Activated CD4-positive, alpha-beta T cell treated with anti-CD3 and anti-CD28 coated beads, Interleukin-2, amount 50 U/mL, for 48 hours (primary cell): ENCODE measurements around the gene HAUS8.
A peak's percentile ranks its signal among the peaks of the same experiment; 100 is the strongest.
"Not testable (repeated sequence)": the region's sequence is repeated elsewhere in the genome, so short reads cannot be mapped to it uniquely, and the experiment has no call there.

Experiments used
- DNase-seq, 2 experiments: peaks; one replicate each; pipeline ENCODE4 v3.0.0-alpha.2; 2020

HAUS8 gene

GRCh38 chr19:17101686-17102628 is 26.7 kb upstream of the HAUS8 start:
- DNase-seq = no peak

- no peak for DNase-seq
Measured at GRCh38 chr19:17098326-17098725, 23.1 kb upstream of the HAUS8 start.

- no peak for DNase-seq
Measured at GRCh38 chr19:17097593-17098126, 22.4 kb upstream of the HAUS8 start.

- no peak for DNase-seq
Measured at GRCh38 chr19:17095141-17095919, 20.1 kb upstream of the HAUS8 start.

- DNase-seq = not testable (repeated sequence)
Measured at GRCh38 chr19:17094694-17095093, 19.4 kb upstream of the HAUS8 start.

- DNase-seq = no peak
Measured at GRCh38 chr19:17092696-17093095, 17.4 kb upstream of the HAUS8 start.

GRCh38 chr19:17091758-17092333 is 16.6 kb upstream of the HAUS8 start:
- DNase-seq = no peak

- DNase-seq = peak; percentile 30 to 44
Measured at GRCh38 chr19:17090583-17090982, 15.3 kb upstream of the HAUS8 start.

GRCh38 chr19:17088552-17088951 is 13.3 kb upstream of the HAUS8 start:
- no peak for DNase-seq

DNA sequence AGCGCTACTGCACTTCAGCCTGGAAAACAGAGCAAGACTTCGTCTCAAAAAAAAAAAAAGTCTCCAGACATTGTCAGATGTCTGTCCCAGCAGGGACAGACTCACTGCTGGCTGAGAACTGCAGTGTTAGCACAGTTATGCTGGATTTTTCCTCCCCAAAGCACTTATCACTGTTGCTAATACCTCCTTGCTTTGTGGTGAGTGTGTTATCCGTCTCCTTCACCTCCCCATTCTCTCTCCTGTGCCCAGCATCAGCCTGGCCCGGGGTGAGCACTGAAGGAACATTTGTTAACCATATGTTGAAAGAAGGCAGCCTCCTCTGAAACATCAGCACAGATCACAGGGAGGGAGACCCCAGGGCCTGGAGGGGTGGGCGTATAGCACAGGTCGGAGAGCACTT is 11.6 kb upstream of the HAUS8 start:
- no peak for DNase-seq

GRCh38 chr19:17086120-17086519 is 10.9 kb upstream of the HAUS8 start:
- no peak for DNase-seq

DNA sequence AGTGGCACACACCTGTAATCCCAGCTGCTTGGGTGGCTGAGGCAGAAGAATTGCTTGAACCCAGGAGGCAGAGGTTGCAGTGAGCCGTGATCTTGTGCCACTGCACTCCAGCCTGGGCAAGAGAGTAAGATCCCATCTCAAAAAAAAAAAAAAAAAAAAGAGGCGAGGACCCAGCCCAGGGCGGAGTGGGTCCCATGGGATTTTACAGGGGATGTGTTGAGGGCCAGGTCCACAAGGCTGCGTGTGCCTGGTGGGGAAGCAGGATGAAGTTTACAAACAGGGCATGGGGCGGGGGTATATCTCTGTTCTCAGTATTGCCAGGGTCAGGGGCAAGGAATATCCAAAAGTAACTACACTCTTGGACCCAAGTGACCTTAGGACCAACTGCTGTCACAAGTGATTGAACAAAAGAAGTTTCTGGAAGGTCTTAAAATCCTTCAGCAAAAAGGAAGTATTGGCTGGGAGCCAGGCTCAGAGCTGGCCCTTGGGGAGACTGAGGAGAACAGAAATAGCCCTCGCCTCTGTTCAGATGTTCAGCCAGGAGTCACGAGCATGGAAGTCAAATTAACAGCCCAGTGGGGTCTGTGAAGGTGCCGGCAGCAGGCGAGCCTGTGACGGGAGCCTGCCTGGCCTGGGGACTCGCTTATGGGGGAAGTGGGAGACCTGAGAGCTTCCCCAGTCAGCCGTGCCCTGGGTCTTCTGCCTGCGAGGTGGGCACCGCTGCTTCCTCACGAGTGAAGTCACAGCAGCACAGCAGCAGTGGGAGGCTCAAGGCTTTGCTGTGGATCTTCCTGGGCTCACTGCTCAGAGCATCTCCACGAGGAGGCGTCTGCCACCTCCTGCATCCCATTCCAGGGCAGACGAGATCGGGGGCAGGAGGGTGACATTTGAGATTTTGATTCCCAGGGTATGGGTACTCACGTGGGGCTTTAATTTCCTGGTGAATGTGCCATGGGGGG is 6.7 kb upstream of the HAUS8 start:
- DNase-seq = no peak

DNA sequence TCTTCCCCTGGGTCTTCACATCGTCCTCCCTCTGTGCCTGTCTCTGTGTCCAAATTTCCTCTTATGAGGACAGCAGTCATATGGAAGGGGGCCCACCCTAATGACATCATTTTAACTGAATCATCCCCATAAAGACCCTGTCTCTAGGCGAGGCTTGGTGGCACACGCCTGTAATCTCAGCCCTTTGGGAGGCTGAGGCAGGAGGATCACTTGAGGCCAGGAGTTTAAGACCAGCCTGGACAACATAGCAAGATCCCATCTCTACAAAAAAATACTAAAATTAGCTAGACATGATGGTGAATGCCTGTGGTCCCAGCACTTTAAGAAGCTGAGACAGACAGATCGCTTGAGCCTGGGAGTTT is 5.2 kb upstream of the HAUS8 start:
- DNase-seq = no peak

- DNase-seq = peak; percentile 73 to 80
Measured at GRCh38 chr19:17079710-17080439, 4.6 kb upstream of the HAUS8 start.

DNA sequence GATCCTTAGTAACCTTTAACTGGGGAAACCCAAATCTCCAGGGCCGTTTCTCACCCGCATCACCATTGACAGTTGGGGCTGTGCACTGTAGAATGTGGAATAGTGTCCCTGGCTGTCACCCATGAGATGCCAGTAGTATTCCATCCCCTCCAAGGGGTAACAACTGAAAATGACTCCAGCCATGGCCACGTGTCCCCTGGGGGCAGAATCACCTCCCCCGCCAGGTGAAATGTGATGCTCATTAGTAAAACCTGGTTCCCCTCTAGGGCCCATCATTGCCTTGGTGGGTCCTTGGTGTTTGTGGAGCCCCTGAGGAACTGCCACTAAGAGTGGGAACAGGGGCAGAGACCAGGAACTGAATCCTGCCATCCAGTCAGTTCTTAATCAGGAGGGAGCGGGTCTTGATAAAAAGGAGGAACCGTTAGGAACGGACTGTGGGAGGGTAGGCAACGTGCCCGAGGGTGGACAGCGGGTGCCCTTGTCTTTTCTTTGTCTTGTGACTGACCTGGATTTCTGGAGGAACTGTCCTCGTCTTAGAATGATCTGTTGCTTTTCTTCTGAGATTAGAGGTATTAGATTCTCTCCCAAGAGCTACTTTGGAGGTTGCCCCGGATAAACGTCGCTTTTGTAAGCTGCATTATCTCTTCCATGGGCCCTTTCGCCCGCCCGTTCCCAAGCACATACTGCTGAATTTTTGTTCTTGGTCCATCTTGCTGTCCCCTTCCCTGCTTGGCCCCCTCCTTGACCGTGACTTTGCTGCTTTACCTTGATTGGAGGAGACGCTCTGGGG is 3.9 kb upstream of the HAUS8 start:
- DNase-seq = no peak

DNA sequence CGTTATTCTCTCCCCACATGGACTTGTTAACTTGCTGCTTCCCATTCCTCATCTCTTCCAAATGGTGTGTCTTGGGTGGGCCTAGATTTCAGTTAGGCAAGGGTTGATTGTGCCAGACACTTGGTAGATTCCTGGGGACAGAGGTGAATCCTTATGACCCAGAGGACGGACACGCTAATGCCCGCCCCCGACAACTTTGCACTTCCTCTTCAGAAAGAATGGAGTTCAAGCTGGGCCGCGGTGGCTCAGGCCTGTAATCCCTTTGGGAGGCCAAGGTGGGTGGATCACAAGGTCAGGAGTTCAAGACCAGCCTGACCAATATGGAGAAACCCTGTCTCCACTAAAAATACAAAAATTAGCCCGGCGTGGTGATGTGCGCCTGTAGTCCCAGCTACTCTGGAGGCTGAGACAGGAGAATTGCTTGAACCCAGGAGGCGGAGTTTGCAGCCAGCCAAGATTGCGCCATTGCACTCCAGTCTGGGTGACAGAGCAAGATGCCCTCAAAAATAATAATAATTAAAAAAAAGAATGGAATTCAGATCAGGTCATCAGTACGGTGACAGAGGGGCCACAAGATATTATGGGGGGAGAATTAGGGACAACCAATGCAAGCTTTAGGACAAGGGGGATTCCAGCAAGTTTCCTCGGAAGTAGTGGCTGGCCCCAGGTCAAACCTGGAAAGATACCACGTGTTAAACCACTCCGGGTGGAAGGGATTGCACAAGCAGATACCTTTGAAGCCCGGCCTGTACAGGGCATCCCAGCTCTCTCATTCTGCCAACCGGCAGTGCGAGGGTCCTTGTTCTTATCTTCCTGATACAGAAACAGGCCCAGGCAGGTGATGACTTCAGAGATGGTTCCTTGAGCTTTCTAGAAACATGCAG is 3.0 kb upstream of the HAUS8 start:
- no peak for DNase-seq

DNA sequence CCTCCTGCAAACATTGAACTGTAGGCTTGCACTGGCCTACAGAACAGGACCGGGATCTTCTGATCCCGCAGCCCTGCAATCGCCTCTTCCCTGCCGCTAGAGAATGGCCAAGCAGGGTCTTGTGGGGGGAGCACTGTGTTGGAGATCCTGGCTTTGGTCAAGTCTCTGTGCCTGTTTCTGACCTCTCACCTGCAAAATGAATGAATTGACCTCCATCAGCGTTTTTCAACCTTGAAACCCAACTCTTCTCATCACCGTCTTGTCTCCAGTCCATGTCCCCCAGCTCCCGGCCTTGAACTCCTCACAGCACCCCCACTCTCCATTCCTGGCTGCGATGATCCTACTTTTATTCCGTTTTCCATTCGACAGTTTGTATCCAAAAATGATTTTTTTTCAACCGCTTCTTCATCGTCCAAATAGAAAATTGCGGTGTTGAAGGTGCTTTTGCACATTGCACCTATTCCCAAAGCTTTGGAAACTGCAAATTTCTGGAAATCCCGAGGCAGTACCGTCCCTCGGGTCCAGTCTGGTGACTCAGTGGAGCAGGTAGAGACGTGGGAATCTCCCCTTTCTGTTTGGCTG is 2.3 kb upstream of the HAUS8 start:
- DNase-seq = no peak

GRCh38 chr19:17076543-17076991 is 1.3 kb upstream of the HAUS8 start:
- peak; percentile 38 to 44 for DNase-seq
